ENCODE measurements around the gene CCDC141.

GRCh38 chr2:179059026-179059700, 9.2 kb upstream of the CCDC141 start:
- TF ChIP-seq CTCF (IDR thresholded peaks at IDR 0.05 in 2 of 3, conservative IDR thresholded peaks at IDR 0.05 in 1 of 3; ENCODE audit: borderline replicate concordance in 1 of 3, insufficient read depth in 1 of 3, low read depth in 2 of 3, low read length in 2 of 3) (no peak), ZNF274 (IDR thresholded peaks at IDR 0.05; ENCODE audit: low read depth, low read length) (no peak), JUND (IDR thresholded peaks at IDR 0.05) (no peak), POLR2AphosphoS5 (IDR thresholded peaks at IDR 0.05; ENCODE audit: low read depth, low read length) (no peak), RAD21 (IDR thresholded peaks at IDR 0.05; ENCODE audit: low read depth) (no peak), ATF3 (IDR thresholded peaks at IDR 0.05) (no peak)

Measured in HCT116 (cell line).